Mammary epithelial cell (primary cell): ENCODE measurements around the gene TMEM74B.

Experiments
- EZH2 ChIP-seq: IDR thresholded peaks from 2 replicates; pipeline ENCODE4 v1.6.1; 2012; ENCODE audit warnings: low read length, inconsistent platforms, borderline replicate concordance
- TF ChIP-seq, protein P1 (sequence below), 2 donors: IDR thresholded peaks in 1 of 2; conservative IDR thresholded peaks in 1 of 2; 2 replicates each; pipeline ENCODE4 v1.5.1; 2011 to 2012; ENCODE audit warnings: inconsistent platforms in 2 of 2, low read length in 2 of 2, mild to moderate bottlenecking in 2 of 2, control low read depth in 1 of 2, low read depth in 1 of 2; ENCODE audit not compliant: insufficient read depth in 1 of 2; ENCODE audit errors: extremely low read depth in 1 of 2

DNA sequence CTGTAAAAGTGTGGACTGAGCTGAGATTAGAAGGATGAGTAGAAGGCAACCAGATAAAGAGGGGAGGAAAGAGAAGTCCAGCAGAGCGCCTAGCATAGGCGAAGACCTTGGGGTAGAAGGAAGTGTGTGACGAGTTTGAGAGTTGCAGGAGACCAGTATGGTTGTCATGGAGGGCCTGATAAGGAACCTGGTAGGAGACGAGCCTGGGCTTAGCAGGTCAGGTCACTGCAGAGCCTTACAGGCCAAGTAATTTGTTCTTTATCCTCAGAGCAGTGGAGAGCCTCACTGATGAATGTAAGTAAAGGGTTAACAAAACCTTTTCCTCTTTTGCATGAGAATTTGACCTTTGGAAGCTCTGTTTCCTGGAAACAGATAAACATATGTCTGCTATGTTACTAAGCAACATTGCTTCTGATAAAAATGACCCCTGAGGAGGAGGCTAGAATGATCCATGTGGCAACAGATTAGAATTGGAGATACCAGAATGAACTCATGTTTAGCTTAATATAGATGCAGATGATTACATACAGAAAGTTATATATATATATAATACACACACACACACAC is 2.9 kb upstream of the TMEM74B start:
- TF ChIP-seq, protein P1, sequence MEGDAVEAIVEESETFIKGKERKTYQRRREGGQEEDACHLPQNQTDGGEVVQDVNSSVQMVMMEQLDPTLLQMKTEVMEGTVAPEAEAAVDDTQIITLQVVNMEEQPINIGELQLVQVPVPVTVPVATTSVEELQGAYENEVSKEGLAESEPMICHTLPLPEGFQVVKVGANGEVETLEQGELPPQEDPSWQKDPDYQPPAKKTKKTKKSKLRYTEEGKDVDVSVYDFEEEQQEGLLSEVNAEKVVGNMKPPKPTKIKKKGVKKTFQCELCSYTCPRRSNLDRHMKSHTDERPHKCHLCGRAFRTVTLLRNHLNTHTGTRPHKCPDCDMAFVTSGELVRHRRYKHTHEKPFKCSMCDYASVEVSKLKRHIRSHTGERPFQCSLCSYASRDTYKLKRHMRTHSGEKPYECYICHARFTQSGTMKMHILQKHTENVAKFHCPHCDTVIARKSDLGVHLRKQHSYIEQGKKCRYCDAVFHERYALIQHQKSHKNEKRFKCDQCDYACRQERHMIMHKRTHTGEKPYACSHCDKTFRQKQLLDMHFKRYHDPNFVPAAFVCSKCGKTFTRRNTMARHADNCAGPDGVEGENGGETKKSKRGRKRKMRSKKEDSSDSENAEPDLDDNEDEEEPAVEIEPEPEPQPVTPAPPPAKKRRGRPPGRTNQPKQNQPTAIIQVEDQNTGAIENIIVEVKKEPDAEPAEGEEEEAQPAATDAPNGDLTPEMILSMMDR (conservative IDR thresholded peaks at IDR 0.05 in 1 of 2, IDR thresholded peaks at IDR 0.05 in 1 of 2; ENCODE audit: extremely low read depth in 1 of 2, insufficient read depth in 1 of 2, low read depth in 1 of 2, low read length in 2 of 2) = no peak
- no peak for TF ChIP-seq EZH2
